ENCODE results near the gene DTWD2. TPM values are rescaled to one million over a fixed set of nuclear protein-coding genes. Genes with fewer than 3 reads are reported as not detected.
"Not testable (repeated sequence)": the region's sequence is repeated elsewhere in the genome, so short reads cannot be mapped to it uniquely, and the experiment has no call there.

Gene DTWD2
- total RNA-seq, 4 donors from 2014 or later: 17.6 to 37.8 (median 28.8) TPM

GRCh38 chr5:118923295-118924005 lies 64.9 kb downstream of the DTWD2 start:
- Histone ChIP-seq H3K9me3 (no peaks in the 10 kb centered on the region), H3K36me3 (no peaks in the 10 kb centered on the region), H3K27me3 (no peaks in the 10 kb centered on the region), H3K4me1 (no peaks in the 10 kb centered on the region), H3K4me3 (replicated peaks in 1 of 3) (no peak overlapping the region), H3K27ac (no peak overlapping the region)
- WGBS, 2 donors: 86 to 87% methylated on average over 15 of the region's 15 CpGs
- intact Hi-C loops (cut with DNase I): no loop called here
- no peak for DNase-seq
- TF ChIP-seq CTCF (IDR thresholded peaks at IDR 0.05) (no peak), POLR2A (IDR thresholded peaks at IDR 0.05) (no peak)

GRCh38 chr5:118921866-118922265 lies 66.5 kb downstream of the DTWD2 start:
- Histone ChIP-seq H3K27ac (no peak overlapping the region), H3K27me3 (no peaks in the 10 kb centered on the region), H3K4me3 (replicated peaks in 1 of 3) (no peak overlapping the region), H3K4me1 (no peaks in the 10 kb centered on the region), H3K36me3 (no peaks in the 10 kb centered on the region), H3K9me3 (no peaks in the 10 kb centered on the region)
- intact Hi-C loops (cut with DNase I): no loop called here
- no peak for DNase-seq
- WGBS, 2 donors: 91 to 92% methylated on average over 2 of the region's 2 CpGs
- no peak for TF ChIP-seq POLR2A (IDR thresholded peaks at IDR 0.05)
- no peak for TF ChIP-seq CTCF (IDR thresholded peaks at IDR 0.05)

- intact Hi-C loops (cut with DNase I): no loop called here
- Histone ChIP-seq H3K9me3 (no peaks in the 10 kb centered on the region), H3K27me3 (no peaks in the 10 kb centered on the region), H3K4me1 (no peaks in the 10 kb centered on the region), H3K36me3 (no peaks in the 10 kb centered on the region), H3K27ac (no peak overlapping the region), H3K4me3 (replicated peaks in 1 of 3) (no peak overlapping the region)
- no peak for DNase-seq
- WGBS, 2 donors: 81 to 86% methylated on average over 3 of the region's 3 CpGs
- no peak for TF ChIP-seq POLR2A (IDR thresholded peaks at IDR 0.05)
- TF ChIP-seq CTCF (IDR thresholded peaks at IDR 0.05): no peak
Measured at GRCh38 chr5:118919016-118919415, 69.3 kb downstream of the DTWD2 start.

GRCh38 chr5:118918232-118918631 lies 70.1 kb downstream of the DTWD2 start:
- no peaks in the 10 kb centered on the region for H3K36me3 ChIP-seq
- intact Hi-C loops (cut with DNase I): no loop called here
- no peaks in the 10 kb centered on the region for H3K9me3 ChIP-seq
- H3K27me3 ChIP-seq: no peaks in the 10 kb centered on the region
- H3K4me1 ChIP-seq: no peaks in the 10 kb centered on the region
- no peak for DNase-seq
- H3K27ac ChIP-seq: no peak overlapping the region
- 89% methylated on average over 7 of the region's 7 CpGs for WGBS, 2 donors
- H3K4me3 ChIP-seq (replicated peaks in 1 of 3): no peak overlapping the region
- no peak for TF ChIP-seq POLR2A (IDR thresholded peaks at IDR 0.05)
- no peak for TF ChIP-seq CTCF (IDR thresholded peaks at IDR 0.05)

- H3K36me3 ChIP-seq; H3K27me3 ChIP-seq; intact Hi-C loops (cut with DNase I); H3K4me1 ChIP-seq; DNase-seq; H3K27ac ChIP-seq; H3K4me3 ChIP-seq (replicated peaks in 1 of 3); H3K9me3 ChIP-seq: not testable (repeated sequence)
- 93 to 94% methylated on average over 5 of the region's 5 CpGs for WGBS, 2 donors
Measured at GRCh38 chr5:118907536-118907935, 80.8 kb downstream of the DTWD2 start.
